ENCODE measurements around the gene CLEC5A.

CLEC5A gene

DNA sequence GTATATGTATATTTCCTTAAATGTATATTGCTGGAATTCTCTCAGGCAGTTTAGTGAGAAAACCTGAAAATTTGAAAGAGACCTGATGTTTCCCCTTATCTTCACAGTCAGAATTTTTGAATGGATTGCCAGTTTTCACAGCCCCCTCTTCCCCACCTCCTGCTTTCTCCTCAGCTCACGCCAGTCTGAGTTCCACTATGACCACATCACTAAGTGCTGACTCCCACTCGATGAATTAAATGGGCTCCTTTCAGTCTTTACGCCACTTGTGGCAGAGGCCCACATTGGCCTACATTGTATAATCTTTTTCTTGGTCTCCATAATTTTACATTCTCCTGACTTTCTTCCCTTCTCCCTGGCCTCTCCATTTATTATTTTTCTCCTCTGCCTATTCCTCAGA lies 3.1 kb upstream of the CLEC5A start:
- TF ChIP-seq, protein P1, sequence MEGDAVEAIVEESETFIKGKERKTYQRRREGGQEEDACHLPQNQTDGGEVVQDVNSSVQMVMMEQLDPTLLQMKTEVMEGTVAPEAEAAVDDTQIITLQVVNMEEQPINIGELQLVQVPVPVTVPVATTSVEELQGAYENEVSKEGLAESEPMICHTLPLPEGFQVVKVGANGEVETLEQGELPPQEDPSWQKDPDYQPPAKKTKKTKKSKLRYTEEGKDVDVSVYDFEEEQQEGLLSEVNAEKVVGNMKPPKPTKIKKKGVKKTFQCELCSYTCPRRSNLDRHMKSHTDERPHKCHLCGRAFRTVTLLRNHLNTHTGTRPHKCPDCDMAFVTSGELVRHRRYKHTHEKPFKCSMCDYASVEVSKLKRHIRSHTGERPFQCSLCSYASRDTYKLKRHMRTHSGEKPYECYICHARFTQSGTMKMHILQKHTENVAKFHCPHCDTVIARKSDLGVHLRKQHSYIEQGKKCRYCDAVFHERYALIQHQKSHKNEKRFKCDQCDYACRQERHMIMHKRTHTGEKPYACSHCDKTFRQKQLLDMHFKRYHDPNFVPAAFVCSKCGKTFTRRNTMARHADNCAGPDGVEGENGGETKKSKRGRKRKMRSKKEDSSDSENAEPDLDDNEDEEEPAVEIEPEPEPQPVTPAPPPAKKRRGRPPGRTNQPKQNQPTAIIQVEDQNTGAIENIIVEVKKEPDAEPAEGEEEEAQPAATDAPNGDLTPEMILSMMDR (conservative IDR thresholded peaks at IDR 0.05; ENCODE audit: control insufficient read depth, insufficient read depth, low read depth, low read length): no peak
- no peak overlapping the region for H3K4me3 ChIP-seq (ENCODE audit: control insufficient read depth, low read depth, low read length)
- DNase-seq (ENCODE audit: low read depth): no peak

DNA sequence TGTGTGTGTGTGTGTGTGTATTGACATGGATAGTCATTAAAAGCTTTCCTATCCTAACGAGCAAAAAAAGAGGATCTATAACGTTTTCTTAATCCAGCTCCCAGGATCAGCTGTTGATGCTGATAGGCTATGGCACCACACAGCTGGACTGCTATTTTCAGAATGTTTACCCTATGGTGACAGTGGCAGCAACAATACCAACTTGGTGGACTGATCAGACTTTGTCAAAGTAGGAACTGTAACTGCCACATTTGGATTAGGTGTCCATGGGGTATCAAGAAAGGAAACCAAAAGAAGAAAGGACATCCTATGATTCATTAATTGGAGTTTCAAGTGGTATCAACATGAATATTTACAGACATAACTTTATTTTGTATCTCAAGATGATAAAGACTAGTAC lies 2.7 kb upstream of the CLEC5A start:
- TF ChIP-seq, protein P1 (conservative IDR thresholded peaks at IDR 0.05; ENCODE audit: control insufficient read depth, insufficient read depth, low read depth, low read length): no peak
- no peak for DNase-seq (ENCODE audit: low read depth)
- no peak overlapping the region for H3K4me3 ChIP-seq (ENCODE audit: control insufficient read depth, low read depth, low read length)

- TF ChIP-seq, protein P1 (conservative IDR thresholded peaks at IDR 0.05; ENCODE audit: control insufficient read depth, insufficient read depth, low read depth, low read length): no peak
- no peak overlapping the region for H3K4me3 ChIP-seq (ENCODE audit: control insufficient read depth, low read depth, low read length)
- no peak for DNase-seq (ENCODE audit: low read depth)
These were observed 2.2 kb upstream of the CLEC5A start for GRCh38 chr7:141949021-141949420.

DNA sequence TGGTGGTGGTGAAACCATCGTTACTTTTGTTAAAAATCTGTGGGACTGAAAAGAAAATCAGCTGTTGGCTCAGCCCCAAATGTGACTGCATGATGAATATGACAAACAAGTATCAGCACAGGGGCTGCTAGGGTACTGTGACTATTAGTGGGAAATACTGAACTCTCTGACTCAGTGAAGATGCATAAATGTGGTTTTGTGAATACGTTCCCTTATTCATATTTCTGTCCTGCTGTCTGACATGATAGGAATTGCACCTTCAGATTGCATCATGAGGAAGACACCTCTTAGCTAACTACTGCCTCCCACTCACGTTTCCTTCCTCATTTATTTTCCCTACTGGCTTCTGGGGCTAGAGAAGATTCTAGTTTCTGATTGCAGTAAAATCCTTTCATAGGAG lies 1.4 kb downstream of the CLEC5A start:
- TF ChIP-seq, protein P1 (conservative IDR thresholded peaks at IDR 0.05; ENCODE audit: control insufficient read depth, insufficient read depth, low read depth, low read length): no peak
- H3K4me3 ChIP-seq (ENCODE audit: control insufficient read depth, low read depth, low read length): no peak overlapping the region
- peak; percentile 43 for DNase-seq (ENCODE audit: low read depth)

DNA sequence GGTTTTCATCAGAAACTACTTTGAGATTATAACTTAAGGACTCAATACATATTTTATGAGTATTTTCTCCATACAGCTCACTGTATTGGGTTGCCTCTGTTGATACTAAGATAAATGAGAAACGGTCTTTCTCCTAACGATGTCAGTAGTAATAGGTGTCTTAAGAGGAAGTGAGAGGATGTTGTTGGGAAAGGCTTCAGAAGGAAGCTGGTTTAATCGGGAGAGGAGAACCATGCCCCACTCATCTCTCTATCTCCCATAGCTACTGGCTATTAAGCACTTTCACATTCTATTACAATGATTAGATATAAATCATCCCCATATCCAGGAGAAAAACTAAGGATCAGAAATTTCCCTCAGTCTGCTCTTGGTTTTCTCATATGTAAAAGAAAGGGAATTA lies 2.0 kb downstream of the CLEC5A start:
- no peak for DNase-seq (ENCODE audit: low read depth)
- H3K4me3 ChIP-seq (ENCODE audit: control insufficient read depth, low read depth, low read length): no peak overlapping the region
- TF ChIP-seq, protein P1 (conservative IDR thresholded peaks at IDR 0.05; ENCODE audit: control insufficient read depth, insufficient read depth, low read depth, low read length): no peak

DNA sequence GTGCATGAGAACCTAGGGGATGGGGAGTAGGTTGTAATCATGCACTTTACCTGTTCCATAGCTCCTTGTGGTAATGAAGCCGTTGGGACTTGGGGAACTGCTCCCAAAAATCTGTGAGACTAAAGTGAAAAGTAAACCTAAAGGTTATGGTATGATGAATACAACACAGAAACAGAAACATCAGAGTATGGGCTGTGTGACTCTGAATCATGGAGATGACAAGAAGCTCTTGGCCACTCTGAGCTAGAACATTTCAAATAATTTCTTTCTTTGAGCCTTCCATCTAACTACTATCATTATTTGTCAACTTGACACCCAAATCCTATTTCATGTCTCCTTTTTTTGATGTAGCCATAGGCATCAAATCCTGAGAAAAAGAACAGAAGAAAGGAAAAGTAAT lies 2.9 kb downstream of the CLEC5A start:
- no peak for DNase-seq (ENCODE audit: low read depth)
- no peak overlapping the region for H3K4me3 ChIP-seq (ENCODE audit: control insufficient read depth, low read depth, low read length)
- TF ChIP-seq, protein P1 (conservative IDR thresholded peaks at IDR 0.05; ENCODE audit: control insufficient read depth, insufficient read depth, low read depth, low read length): no peak

GRCh38 chr7:141941075-141941474 lies 5.7 kb downstream of the CLEC5A start:
- H3K4me3 ChIP-seq (ENCODE audit: control insufficient read depth, low read depth, low read length): no peak overlapping the region
- TF ChIP-seq, protein P1 (conservative IDR thresholded peaks at IDR 0.05; ENCODE audit: control insufficient read depth, insufficient read depth, low read depth, low read length): no peak
- DNase-seq (ENCODE audit: low read depth): no peak
